NOMO-1 treated with DMSO at 0.1 percent for 48 hours (cell line): Measurements from ENCODE around the gene IQGAP2.
"Not testable (repeated sequence)": the region's sequence is repeated elsewhere in the genome, so short reads cannot be mapped to it uniquely, and the experiment has no call there.

ENCODE experiments used
- DNase-seq: peaks from one replicate; lab custom pipeline; 2025; ENCODE audit not compliant: unreplicated experiment; lab: John Stamatoyannopoulos, UW

The IQGAP2 gene

DNA sequence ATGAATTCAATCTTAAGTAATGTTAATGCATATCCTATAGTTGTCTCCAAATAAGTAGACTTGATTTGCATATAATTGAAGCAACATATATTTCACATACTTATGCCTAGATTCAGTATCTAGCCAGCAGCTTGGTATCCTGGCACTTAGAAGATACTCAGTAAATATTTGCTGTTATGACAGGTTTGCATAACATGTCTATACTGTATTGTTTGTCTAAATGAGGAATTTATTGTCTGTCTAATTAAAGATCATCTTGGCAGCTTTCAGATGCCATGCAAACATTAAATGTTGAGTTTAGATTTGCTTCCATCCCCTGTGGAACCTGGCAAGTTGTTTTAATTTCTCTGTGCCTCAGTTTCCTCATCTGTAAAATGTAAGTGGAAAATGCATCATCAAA is 9.4 kb downstream of the IQGAP2 start:
- no peak for DNase-seq

DNA sequence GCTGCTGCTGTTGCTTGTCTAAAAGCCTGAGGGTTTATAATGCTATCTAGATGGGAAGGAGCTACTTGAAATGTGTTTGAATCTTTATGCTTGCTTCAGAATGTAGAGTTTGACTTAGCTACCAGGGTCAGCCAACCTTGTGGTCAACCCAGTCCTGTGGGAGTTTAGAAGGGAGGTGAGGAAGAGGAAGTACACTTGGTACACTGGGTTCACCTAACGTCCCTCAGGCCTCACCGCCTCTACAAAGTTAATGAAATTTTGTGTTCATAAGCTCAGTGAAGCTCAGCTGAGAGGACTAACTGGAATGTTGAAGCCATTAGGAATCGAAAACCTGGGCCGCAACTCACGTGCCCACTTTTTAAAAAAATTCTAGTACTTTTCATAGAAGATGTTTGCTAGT is 10.7 kb downstream of the IQGAP2 start:
- no peak for DNase-seq

DNA sequence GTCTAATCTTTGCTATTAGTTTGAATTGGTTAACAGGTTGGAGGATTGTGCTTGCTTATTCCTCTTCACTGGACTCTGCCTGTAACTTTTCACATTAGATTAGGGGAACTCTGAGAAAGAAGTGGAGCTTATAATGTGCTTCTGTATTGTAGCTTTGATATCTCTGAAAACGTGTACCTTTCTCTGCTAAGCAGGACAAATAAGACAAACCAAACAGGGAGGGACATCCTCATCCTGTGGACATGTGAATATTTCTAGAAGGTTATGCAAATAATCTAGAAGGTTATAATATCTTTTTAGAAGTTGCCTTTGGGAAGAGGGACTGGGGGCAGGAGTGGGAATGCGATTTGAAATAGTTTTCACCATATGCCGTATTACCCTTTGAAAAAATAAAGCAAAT is 11.7 kb downstream of the IQGAP2 start:
- DNase-seq, result no peak

DNA sequence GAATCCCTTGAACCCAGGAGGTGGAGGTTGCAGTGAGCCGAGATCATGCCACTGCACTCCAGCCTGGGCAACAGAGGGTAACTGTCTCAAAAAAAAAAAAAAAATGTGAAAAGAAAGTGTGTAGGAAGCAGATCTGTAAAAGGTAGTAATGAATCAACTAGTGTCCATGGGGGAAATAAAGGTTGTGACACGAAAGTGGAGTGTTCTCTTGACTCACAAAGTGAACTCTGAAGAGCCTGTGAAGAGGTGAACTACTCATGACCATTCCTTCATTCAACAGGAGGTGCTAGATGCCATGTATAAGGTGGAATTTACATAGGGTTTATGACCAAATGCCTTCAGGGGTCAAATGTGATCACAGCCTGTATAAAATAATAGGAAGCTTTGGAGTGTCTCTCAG is 12.8 kb downstream of the IQGAP2 start:
- DNase-seq, result no peak

DNA sequence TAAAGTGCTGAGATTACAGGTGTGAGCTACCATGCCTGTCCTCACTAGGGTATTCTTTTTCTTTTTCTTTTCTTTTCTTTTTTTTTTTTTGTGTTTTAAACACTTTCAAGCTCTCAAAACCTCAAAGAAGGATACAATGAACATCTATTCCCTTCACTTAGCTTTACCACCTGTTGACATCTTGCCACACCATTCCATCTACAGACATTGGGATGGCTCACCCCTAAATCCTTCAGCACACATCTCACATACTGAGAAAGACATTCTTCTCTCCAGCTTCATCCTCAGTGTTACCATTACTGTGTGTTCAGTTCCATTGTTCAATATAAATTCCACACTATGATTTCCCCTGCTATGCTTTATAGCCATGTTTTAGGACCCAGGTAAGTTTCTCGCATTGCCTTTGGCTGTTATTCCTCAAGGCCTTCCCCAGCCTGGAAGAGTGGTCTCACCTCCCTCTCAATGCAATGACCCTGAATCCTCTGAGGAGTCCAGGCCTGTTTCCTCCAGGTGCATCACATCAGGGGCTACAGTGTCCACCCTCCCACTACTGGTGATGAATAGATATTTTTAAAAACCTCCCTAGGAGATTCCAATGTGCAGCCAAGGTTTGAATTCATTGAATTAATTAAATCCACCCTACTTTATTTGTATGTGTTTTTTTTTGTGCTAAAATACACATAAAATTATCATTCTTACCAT is 16.7 kb downstream of the IQGAP2 start:
- no peak for DNase-seq

DNA sequence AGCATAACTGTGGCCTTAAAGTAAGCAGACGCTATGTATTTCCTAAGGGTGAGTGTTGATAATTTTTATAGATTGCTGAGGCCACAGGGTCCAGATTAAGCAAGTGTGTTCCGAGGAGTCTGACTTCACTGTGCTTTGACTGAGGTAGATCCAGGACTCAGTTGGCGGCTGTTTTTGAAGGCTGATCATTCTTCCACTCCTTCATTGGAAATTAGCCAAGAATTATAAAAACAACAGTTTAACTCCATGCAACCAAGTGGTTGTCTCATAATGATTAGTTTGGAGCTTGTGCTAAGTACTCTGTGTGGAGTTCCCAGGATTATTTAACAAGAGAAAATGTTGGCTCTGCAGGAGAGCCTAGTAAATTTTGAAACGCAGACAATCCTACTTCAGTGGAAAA is 19.1 kb downstream of the IQGAP2 start:
- DNase-seq, result no peak

DNA sequence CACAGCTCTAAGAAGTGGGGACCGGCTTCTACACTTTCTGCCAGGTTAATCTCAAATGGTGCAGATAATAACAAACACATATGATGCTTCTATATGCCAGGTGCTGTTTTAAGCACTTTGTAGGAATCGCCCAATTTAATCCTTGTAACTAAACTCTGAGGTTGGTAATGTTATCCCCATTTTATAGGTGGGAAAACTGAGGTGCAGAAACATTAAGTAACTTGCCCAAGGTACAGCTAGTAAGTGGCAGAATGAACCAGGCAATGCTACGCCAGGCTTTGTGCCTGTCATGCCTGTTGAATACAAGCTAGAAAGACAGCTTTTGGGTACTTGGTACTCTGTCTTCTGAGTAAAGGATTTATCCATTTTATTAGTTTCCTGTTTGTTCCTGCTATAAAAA is 19.7 kb downstream of the IQGAP2 start:
- no peak for DNase-seq

DNA sequence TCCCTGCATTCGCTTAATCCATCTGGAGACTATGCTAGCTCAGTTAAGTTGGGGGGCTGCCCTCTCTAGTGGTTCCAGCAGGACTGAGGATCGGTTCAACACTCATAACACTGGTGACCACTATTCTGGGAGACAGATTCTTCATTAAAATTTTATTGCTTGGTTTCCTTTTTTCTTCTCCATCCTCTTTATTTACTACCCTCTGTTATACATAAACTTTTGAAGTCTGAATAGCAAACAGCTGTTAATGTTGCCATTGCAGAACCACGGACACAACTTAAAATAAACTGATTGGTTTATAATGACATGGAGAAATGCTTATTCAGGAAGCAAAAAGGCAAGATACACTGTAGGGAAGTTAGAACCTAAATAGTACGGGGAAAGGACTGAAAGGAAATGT is 22.1 kb downstream of the IQGAP2 start:
- DNase-seq, result no peak

DNA sequence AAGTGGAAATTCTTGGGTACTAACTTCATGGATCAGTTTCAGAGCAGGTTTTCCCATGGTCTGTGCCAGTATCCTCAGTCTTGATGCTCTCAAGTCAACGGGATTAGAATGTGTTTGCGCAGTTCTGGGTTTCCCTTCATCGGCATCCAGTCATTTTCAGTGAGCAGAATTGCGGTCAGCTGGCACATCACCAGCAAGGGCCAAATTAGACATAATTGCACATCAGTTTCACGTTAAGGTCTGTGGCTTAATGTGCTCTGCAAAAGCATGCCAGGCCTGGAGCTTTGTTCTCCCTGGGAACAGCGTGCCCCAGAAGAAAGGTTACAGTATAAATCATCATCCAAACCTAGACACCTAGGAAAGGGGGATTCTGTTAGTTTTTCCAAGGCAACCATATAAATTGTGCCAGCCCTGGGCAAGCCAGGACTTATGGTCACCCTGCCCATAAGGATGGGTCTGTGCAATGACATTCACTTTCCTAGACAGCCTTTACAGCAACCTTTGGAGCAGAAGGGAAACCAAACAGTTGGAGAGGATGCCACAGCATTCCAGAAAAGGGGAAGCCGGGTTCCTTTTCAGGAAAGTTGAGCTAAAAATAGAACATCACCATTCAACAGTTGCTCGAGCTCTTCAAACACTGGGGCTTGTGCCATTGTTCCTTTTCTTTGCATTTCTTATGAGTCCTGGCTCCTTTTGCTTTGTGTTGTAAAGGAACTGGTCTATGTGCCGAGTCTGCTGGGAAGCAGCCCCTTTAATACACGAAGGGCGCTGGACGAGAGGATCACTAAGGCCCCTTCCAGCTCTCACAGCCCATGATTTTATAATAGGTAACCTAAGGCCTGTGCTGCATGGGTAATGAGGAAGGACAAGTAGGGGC is 23.1 kb downstream of the IQGAP2 start:
- no peak for DNase-seq

DNA sequence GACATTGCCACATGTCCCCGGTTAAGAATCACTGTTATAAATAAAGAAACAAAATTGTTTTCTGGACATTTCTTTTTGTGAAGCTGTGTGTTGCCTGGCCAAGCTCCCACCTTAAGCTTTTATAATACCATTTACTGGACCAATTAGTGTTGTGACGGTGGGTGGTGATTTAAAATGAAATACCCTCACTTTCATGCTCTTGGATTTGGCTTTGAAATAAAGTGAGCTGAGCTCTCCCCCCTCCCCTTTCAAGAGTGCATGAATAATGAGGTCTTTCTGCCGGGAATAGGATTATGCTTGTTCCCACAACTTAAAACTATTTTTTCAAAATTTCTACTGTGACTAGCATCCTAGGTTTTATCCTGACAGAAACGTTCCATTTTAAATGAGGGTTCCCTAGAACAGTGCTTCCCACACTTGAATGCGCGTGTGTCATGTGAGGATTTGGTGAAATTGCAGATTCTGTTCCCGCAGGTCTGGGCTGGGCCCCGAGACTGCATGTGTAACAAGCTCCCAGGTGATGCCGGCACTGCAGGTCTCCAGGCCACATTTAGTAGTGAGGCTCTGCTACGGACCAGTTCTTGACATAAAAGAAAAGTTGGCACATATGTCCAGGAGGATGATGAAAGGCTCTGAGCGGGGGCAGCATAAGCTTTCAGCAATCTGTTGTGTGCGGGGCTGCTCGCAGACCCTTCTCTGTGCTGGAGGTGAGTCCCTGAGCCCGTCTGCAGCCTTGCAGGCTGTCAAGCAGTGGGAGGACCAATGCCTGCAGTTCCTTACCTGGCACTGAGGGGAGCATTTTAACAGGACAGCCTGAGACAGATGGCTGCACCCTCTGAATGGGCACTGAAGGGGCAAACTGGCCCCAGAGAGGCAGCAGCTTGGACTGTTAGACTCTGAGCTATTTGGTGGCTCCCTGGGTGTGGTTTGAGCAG is 24.4 kb downstream of the IQGAP2 start:
- DNase-seq, result no peak

DNA sequence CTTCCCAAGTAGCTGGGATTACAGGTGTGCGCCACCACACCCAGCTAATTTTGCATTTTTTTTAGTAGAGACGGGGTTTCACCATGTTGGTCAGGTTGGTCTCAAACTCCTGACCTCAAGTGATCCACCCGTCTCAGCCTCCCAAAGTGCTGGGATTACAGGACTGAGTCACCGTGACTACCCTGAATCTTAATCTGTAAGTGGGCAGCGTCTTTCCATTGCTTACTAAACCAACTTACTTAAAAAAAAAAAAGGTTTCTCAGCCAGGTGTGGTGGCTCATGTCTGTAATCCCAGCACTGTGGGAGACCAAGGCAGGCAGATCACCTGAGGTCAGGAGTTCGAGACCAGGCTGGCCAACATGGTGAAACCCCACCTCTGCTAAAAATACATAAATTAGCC is 25.5 kb downstream of the IQGAP2 start:
- not testable (repeated sequence) for DNase-seq

DNA sequence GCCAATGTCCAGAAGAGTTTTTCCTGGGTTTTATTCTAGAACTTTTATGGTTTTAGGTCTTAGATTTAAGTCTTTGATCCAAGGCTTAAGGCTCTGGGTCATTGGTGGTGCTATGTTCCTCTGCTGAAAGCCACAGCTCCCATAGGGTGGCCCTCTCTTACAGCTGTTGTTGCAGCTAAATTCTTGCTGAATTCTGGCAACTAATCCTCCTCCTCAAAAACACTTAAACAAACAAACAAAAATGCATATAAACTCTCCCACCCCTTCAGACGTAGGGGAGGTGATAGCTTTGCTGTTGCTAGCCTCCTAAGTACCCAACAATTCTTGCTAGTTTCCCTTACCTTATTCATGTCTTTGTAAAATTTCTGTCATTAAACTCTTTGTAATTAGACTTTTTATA is 30.2 kb downstream of the IQGAP2 start:
- no peak for DNase-seq

DNA sequence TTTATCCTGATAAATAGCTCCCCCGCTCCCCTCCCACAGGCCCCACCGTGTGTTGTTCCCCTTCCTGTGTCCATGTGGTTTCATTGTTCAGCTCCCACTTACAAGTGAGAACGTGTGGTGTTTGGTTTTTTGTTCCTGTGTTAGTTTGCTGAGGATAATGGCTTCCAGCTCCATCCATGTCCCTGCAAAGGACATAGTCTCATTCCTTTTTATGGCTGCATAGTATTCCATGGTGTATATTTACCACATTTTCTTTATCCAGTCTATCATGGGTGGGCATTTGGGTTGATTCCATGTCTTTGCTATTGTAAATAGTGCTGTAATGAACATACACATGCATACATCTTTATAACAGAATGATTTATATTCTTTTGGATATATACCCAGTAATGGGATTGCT is 34.4 kb downstream of the IQGAP2 start:
- DNase-seq, result not testable (repeated sequence)

DNA sequence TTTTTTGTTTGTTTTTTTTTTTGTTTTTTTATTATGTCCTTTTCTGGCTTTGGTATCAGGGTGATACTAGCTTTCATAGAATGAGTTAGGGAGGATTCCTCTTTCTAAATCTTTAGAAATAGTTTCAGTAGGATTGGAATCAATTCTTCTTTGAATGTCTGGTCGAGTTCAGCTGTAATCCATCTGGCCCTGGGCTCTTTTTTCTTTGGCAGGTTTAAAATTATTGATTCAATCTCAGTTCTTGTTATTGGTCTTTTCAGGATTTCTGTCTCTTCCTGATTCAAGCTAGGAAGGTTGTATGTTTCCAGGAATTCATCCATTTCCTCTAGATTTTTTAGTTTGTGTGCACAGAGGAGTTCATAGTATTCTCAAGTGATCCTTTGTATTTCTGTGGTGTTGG is 34.9 kb downstream of the IQGAP2 start:
- no peak for DNase-seq

DNA sequence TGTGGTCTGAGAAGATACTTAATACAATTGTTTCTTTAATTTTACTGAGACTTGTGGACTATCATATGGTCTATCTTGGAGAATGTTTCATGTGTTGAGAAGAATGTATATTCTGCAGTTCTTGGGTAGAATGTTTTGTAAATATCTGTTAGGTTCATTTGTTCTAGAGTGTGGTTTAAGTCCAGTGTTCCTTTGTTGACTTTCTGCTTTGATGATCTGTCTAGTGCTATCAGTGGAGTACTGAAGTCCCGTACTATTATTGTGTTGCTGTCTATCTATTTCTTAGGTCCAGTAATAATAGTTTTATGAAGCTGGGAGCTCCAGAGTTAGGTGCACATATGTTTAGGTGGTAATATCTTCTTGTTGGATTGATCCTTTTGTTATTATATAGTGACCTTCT is 36.1 kb downstream of the IQGAP2 start:
- DNase-seq, result no peak

DNA sequence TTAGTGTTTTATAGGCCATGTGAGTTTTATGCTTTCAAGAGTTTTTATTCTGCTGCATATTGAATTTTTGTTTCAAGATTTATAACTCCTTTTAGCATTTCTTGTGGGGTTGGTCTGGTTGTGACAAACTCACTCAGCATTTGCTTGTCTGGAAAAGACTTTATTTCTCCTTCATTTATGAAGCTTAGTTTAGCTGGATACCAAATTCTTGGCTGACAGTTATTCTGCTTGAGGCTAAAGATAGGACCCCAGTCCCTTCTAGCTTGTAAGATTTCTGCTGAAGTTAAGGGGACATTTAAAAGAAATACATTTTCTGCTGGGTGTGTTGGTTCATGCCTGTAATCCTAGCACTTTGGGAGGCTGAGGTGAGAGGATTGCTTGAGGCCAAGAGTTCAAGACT is 36.8 kb downstream of the IQGAP2 start:
- no peak for DNase-seq

DNA sequence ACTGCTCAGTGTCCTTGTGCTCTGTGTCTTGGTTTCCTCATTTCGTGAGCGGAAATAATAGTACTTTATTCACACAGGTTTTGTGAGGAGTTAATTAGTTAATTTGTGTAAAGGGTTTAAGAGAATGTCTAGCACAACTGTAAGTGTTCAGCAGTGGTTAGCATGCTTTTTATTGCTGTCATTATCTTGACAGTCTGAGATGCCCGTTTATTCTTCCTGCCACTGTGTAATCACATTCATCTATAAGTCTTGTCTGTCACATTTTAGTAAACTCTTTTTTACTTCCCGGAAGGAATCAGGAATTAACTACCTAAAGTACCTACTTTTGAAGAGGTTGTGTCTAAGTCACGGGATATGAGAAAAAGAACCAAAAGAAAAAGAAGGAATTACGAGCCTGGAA is 38.0 kb downstream of the IQGAP2 start:
- DNase-seq, result no peak

DNA sequence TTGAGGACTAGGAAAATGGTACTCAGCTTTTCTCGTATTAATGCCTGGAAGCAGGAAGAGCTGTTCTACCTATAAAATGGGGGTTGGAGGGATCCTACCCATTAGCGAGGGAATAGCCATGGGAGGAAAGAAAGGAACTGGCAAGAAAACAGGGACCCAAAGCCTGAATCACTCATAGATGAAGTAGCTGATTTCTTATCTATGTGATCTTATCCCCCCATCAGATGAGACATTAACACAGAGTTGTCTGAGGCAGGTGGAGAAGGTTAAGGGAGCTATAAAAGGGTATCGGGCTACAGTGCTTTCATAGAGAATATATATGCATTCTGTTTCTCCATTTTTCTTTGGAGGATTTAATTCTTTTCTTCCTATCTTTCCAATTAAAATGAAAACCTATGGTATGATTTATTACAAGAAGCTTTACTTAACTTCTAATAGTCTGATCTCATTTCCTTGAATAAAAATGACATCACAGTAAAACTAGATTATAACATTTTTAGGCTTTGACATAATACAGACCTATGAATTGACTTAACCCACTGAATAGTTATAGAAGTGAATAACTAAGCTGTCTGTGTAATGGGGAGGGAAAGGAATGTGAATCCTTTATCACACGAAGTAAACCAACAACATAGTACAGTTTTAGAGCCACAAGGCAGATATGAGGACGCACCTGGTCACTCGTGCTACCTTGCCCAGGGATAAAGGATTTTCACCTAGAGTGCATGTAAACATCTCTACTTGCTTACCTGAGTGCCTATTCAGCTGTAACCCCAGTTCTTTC is 39.0 kb downstream of the IQGAP2 start:
- no peak for DNase-seq

DNA sequence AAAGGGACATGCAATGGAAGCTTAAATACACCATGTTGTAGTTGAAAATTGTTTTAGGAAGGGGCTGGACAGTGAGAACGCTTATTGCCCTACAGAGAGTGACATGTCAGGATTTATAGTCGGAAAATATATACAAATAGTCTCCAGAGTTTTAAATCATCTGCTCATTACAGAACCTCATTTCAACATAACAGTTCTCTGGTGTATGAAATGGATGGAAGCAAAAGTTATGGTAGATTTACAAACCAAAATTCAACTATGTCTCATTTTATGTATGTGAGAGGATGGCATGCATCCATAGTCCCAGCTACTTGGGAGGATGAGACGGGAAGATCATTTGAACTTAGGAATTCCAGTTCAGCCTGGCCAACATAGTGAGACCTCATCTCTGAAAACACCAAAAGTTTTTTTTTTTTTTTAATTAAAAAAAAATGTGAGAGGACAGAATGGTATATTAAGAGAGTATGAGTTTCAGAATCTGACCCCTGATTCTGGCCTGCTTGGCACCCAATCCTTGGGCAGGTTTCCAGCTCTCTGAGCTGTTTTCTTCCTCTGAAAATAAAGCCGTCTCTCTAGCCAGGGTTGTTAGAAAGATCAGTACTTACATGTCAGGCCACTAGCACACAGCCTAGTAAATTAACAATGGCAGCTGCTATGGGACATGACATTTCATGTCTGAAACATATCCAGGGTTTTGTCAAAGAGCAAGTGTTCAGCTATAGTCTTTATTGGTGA is 40.1 kb downstream of the IQGAP2 start:
- no peak for DNase-seq

DNA sequence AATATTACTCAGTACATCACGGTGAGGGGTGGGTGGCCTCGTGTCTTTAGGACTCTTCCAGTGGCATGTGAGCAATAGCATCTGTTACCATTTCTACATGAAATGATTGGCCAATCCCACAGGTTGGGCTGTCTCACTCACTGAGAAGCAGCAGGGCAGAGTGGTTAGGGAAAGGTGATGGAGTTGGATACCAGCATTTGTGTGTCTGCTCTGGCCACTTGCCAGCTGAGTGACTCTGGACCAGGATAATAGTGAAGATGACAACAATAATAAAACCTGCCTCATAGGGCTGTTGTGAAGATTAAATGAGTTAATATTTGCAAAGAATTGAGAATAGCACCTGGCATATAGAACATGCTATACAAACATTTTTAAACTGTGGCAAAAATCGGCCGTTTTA is 42.0 kb downstream of the IQGAP2 start:
- DNase-seq, result no peak
